Inflammatory macrophage treated with lipopolysaccharide for 1 hour (primary cell): ENCODE results near the gene SMYD3.

ENCODE experiments used
- DNase-seq, 2 donors: peaks; one replicate each; pipeline ENCODE4 v3.0.0-alpha.2; 2020 to 2022

SMYD3 gene

GRCh38 chr1:246001837-246002230, 505.2 kb downstream of the SMYD3 start:
- DNase-seq, result no peak

DNA sequence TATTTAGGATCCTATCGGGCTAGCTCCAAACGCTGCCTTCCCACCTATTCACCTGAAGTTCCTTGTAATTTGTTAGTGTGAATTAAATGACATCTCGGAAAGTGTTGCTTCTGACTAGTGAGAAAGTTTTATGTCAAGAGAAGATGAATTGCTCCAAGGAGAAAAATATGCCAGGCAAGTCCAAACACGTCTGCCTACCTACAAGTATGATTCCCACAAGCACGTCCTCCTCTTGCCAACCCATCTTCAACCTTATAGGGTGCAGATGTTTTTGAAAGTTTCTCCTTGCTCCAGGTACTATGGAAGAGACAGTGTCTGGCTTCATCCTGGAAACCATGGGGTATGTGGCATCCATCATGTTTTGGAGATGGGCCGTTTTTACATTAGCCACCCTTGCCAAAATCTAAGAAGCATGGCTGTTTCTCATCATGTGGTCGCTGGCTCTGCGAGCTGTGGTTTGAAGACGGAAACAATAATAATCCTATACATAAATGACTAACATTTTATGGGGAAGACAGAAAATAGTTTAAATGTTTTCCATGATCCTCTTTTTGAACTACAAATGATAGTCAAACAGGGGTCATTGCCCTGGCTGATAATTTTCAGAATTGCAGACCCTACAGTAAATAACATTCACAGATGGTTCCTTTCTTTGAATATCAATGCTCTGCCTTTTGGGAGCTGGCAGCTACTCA, 505.8 kb downstream of the SMYD3 start:
- DNase-seq, result no peak

DNA sequence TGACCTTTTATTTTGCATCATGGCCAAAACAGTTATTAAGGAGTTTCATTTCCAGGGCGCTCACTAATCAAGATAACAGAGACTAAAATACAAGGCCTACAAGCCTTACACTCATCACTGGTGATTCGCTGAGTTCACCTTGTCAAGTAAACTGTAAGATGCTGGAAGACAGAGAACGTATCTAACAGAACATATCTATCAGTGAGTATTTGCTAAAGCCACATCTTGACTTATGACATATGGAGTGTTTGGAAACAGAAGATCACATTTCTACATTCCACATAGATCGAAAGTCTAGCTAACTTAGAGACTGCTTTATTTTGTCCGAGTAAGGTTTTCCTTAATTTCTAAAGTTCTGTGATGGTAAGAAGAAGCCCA, 506.5 kb downstream of the SMYD3 start:
- DNase-seq, result no peak

- DNase-seq, result no peak
These were observed 507.1 kb downstream of the SMYD3 start for GRCh38 chr1:245999697-246000637.

- DNase-seq, result no peak
These were observed 509.4 kb downstream of the SMYD3 start for GRCh38 chr1:245997471-245998258.

GRCh38 chr1:245996811-245997210, 510.3 kb downstream of the SMYD3 start:
- DNase-seq, result no peak

GRCh38 chr1:245995474-245995873, 511.6 kb downstream of the SMYD3 start:
- no peak for DNase-seq

GRCh38 chr1:245991266-245991665, 515.8 kb downstream of the SMYD3 start:
- no peak for DNase-seq

GRCh38 chr1:245990315-245991022, 516.6 kb downstream of the SMYD3 start:
- no peak for DNase-seq

GRCh38 chr1:245988393-245989078, 518.5 kb downstream of the SMYD3 start:
- no peak for DNase-seq

GRCh38 chr1:245987997-245988392, 519.1 kb downstream of the SMYD3 start:
- DNase-seq, result no peak

GRCh38 chr1:245987577-245987976, 519.5 kb downstream of the SMYD3 start:
- no peak for DNase-seq

DNA sequence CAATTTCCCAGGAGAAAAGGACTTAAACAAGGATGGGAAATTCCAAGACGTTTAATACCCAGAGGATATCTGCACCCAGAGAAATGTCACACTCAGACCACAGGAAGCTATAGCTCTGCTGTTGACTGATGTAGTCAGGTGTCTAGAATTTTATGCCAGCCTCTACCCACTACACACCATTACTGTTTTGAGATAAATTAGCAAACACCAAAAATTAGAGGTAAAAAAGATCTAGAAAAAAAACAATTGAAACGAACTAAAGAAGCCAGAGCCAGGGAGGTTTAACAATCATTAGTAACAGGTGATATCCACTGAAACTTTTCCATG, 519.9 kb downstream of the SMYD3 start:
- no peak for DNase-seq

DNA sequence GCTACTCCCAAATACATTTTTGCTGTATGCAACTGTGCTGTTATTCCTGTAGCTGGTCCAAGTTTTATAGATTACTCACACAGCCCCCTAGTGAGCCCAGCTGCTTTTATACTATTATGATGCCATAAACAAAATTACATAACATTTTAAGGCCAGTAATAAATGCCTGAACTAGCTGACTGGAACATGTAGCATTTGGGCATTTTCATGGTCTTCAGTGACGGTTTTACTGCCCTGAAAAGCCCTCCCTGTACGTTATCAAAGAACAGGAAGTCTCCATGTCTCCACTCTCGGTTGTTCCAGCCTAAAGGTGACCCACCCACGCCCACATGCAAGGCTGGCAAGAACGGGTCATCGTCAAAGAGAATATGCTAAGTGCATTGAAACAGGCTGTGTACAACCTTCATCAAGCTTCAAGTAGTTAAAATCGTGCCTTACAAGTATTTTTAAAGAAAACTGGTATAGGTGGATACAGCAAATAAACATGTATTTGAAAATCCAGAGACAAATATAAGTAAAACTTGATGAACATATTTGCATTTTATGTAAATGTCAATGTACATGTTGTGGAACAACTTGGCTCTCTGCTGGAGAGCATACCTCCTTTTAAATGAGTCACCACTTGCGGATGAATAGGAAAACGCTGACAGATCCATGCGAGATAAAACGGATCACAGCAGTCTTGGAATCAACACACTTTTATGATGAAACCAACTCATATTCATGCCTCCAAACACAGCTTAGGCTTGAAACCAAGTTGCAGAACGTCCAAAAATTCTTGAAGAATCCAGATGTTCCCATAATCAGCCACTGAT, 520.5 kb downstream of the SMYD3 start:
- DNase-seq, result no peak

DNA sequence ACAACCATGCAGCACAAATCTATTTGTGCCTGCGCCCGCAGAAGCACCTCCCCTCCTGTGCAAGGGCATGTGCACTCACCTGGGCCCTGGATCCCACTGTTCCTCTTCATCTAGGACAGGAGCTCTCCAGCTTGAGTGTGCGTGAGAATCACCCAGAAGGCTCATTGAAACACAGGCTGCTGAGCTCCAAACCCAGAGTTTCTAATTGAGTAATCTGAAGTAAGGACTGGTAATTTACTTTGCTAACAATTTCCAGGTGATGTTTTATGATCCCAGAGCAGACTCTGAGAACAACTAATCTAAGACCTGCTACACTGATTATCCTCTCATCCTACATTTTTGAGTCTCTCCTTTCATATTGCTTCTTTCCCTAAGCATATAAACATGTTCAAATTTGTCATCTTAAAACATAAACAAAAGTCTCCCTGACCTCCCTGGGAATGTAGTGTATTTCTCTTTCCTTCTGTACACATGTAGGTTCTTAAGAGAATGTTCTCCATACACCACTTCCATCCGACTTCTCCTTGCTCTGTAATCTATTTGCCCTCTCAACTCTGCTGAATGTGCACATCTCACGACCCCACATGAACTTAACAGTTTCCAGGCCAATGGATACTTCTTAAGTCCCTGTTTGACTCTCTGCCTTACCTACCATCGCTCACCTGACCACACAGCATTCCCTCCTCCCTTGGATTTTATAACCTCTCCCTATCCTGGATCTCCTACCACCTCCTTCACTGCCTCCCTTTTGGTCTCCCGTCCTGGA, 522.5 kb downstream of the SMYD3 start:
- no peak for DNase-seq

GRCh38 chr1:245983294-245983967, 523.6 kb downstream of the SMYD3 start:
- no peak for DNase-seq

DNA sequence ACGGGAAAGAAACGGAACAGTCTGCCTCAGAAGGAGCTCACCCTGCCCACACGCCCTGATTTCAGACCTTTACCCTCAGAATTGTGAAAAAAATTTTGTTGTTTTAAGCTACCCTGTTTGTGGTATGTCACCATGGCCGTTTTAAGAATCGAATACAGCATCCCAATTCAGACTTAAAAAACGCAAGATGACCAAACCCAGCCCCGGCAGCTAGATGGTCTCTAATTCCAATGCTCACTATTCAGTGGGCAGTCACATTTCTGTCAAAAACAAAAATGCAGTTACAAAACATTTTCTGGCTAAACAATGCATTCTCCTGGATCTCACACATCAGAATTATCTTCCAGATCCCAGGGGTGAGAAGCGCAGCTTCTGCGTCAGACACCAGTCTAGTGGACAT, 527.5 kb downstream of the SMYD3 start:
- no peak for DNase-seq

GRCh38 chr1:245978915-245979314, 528.2 kb downstream of the SMYD3 start:
- no peak for DNase-seq

DNA sequence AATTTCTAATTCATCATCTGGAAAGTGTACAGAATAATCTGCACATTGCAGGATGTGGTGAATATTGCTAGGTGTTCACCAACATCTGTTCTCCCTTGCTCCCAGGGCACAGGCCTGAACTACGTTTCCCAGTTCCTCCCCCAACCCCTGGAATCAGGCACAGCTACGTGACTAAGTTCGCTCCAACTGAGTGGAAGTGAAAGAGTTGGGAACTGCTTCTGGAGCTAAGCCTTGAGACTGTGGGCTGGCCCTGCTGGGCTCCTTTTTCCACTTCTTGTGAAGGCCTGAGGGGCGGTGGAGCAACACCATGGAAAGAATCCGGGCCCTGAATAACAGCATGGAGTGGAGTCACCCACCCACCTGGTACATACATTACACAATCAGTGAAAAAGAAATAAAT, 534.6 kb downstream of the SMYD3 start:
- DNase-seq, result no peak

- no peak for DNase-seq
These were observed 535.4 kb downstream of the SMYD3 start for GRCh38 chr1:245971711-245972085.
